ENCODE measurements around the gene RPRML.
"Not testable (repeated sequence)": the region's sequence is repeated elsewhere in the genome, so short reads cannot be mapped to it uniquely, and the experiment has no call there.

The RPRML gene

DNA sequence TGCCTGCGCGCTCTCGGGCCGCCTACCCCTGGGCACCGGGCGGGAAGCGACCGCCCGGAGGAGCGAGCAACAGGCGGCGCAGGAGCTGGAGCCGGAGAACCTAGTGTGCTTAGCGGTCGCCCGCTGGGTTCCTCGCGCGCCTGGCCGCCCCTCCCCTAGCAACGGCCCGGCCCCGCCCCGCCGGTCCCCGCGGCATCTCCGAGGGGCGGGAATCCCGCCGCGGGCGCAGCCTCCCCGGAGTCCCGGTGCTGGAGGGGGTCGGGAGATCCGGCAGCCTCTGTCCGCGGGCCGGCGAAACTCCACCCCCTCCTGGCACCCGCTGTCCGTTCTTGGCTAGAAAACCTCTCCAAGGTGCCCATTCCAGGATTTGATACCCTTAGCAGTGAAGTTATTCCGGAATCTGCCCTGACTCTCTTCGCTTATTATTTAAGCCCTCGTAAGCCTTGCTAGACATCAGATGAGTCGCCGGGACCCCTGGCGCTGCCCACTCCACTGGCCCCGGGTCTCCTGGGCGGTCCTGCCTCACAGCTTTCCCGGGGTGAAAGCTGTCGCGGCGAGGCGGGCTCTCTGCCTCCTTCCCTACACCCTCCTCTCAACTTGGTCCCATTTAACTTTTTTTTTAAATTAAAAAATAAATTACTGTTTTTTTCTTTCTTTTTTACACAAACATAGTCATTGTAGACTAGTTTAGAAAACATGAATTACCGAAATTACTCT is at the start of gene RPRML:
TSS of gene RPRML (minus strand) at position 107 of the 717 bp plus-strand sequence. CDS start 246 bp downstream, outside the sequence.
- peak; percentile 3 for DNase-seq

DNA sequence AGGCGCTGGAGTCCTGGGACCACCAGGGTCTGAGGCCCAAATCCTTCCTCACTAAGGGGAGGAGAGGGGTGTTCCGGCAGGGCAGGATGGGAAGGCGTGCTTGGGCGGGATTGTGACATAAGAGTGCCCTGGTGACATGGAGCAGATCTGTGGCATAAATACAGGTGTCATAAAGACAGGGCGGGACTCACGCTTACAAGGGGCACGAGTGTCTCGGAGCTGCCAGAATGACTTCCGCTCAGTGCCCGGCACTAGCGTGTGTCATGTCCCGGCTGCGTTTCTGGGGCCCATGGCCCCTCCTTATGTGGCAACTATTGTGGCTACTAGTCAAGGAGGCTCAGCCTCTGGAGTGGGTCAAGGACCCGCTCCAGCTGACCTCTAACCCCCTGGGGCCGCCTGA is 37.9 kb upstream of the RPRML start:
- not testable (repeated sequence) for DNase-seq

DNA sequence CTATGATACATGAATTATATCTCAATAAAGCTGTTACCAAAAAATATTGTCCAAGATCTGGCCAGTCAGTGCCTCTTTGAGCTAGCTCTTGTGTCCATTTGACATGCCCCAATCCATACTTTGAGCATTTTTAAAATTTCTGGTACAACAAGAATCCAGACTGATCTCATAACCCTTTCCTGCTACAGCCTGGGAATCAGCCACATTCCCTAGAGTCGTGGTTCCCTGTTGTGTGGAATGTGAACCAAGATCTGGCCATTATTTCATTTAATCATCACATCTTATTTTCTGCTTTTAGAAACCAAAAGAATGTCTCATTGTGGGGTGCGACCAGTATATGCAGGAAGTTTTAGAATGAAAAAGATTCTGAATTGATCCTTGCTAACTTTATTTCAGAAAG is 34.3 kb upstream of the RPRML start:
- no peak for DNase-seq

GRCh38 chr17:47012457-47012856 is 33.4 kb upstream of the RPRML start:
- no peak for DNase-seq

GRCh38 chr17:47009759-47010594 is 30.9 kb upstream of the RPRML start:
- no peak for DNase-seq

DNA sequence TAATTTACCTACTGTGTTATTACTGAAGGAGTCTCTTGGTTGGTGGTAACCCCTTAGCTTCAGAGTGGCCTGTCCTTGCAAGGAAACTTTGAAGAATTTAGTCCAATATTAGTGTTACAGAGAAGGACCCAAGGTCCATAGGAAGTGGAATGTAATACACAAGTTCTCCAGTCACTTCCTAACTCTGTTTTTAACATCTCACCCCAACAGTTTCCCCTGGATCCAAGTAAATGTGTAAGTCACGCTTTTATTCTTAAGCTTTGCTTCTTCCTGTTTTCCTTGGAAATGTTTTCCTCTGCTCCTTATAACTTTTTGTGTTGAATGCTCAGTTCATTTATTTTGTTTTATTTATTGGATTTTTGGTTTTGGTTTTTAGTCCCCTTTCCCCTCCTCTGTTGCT is 25.9 kb upstream of the RPRML start:
- no peak for DNase-seq

DNA sequence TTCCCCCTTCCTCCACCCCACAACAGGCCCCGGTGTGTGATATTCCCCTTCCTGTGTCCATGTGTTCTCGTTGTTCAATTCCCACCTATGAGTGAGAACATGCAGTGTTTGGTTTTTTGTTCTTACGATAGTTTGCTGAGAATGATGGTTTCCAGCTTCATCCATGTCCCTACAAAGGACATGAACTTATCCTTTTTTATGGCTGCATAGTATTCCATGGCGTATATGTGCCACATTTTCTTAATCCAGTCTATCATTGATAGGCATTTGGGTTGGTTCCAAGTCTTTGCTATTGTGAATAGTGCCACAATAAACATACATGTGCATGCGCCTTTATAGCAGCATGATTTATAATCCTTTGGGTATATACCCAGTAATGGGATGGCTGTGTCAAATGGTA is 24.8 kb upstream of the RPRML start:
- not testable (repeated sequence) for DNase-seq

DNA sequence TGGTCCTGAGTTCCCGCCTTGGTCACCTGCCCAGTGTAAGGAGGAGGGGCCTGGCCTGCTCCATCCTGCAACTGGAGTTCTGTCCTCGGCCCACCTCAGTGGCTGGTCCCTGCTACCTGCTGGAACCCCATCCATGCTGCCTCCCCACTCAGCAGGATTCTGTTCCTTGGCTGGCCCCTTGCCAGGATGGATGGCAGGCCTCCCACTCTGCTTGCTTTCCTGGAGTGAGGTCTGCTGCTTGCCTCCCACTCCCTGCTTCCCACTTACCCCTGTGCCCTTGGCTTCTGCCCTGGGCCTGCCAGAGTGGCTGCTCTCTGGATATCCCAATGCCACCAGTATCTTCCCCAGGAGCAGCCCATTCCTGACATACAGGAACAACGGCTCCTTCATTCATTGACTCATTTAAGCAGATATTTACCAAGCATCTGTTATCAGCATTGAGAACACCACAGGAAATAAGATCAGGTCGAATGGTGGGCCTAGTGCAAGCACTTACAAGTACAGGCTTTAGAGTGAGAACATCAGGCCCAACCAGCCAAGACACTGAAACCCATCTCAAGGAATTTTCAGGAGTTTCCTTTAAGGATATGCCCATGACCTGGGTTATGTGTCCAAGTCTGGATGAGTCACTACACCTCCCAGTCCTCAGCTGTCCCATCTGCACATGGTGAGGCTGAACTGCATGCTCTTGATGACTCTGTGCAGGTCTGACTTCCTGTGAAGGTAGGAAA is 17.0 kb upstream of the RPRML start:
- no peak for DNase-seq

DNA sequence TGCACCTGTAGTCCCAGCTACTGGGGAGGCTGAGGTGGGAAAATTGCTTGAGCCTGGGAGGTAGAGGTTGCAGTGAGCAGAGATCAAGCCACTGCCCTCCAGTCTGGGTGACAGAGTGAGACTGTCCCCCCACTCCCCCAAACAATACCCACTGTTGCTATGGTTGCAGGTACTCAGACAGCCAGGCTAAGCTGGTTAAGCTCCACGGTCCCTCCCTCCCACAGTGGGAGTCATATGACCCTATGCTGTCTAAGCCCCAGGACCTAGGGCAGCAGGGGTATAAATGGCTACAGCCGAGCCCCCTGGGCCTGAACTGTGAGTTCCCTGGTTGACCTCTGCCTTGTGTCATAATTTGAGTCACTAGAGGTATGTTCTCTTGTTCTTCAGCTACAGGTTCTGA is 15.9 kb upstream of the RPRML start:
- DNase-seq: no peak

DNA sequence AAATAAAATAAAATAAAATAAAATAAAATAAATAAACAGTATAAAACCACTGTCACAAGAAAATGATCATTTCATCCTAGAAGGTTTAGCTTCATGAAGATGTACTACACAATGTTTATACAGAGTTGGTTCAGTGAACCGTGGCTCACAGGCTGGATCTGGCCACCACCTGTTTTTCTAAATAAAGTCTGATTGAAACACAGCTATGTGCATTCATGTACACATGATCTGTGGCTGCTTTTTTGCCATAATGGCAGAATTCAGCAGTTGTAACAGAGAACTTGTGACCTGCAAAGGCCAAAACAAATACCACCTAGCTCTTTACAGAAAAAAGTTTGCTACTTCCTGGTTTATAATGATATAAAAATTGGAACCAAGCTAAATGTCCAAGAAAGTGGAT is 12.6 kb upstream of the RPRML start:
- DNase-seq: no peak

- no peak for DNase-seq
These were observed 10.8 kb upstream of the RPRML start for GRCh38 chr17:46989637-46990431.

GRCh38 chr17:46987927-46988326 is 8.9 kb upstream of the RPRML start:
- DNase-seq: not testable (repeated sequence)

DNA sequence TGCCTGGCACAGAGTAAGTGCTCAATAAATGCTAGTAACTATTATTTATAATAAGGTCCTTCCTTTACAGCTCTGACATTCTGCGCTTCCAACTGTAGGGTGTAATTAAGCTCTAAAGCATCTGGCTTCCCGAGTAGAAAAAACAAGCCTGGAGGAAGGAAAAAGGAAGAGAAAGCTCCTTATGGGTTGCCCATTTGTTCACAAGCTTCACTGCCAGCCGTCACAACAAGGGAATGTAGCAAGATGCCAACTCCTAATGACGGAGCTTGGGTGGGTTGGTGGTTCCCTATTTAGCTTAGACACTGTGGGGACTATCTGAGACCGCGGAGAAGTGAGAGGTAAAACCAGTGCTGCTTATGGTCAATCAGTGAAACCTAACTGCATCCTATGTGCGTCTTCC is 7.3 kb upstream of the RPRML start:
- no peak for DNase-seq

DNA sequence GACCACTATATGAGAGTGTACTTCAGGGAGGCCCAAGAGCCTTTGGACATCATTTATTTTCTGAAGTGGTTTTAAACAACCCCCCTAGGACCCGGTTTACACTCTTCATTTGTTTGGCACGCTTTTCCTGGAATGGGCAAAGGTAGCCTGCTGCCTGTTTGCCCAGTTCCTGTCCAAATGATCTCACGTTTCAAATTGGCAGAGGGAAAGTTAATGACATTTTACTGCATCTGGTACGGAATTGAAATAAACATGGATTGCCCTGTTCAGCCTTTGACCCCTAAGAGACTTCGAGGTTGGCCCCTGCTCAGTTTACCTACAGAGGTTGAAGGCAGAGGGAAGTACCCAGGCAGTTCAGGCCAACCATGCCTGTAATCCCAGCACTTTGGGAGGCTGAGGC is 5.8 kb upstream of the RPRML start:
- DNase-seq: no peak

GRCh38 chr17:46984341-46984740 is 5.3 kb upstream of the RPRML start:
- DNase-seq: no peak

GRCh38 chr17:46983782-46984181 is 4.7 kb upstream of the RPRML start:
- DNase-seq: no peak

DNA sequence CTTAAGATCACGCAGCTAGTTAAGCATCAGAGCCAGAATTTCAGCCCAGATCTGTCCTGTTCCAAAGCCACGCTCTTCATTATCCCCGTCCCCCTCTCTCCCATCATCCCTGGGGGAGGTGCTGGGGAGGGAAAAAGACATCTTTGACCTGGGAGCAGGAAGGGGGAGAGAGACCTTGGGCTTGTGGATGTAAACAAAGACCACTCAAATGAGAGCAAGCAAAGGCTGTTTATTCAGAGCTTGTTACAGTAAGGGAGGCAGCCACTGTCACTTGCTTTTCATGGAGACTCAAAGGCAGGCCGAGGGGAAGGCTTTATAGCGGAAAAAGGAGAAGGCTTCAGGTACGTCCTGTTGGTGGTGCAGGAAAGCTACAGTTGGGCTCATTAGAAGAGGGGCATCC is 3.5 kb upstream of the RPRML start:
- no peak for DNase-seq

- no peak for DNase-seq
These were observed 435 bp downstream of the RPRML start for GRCh38 chr17:46978489-46979146.

DNA sequence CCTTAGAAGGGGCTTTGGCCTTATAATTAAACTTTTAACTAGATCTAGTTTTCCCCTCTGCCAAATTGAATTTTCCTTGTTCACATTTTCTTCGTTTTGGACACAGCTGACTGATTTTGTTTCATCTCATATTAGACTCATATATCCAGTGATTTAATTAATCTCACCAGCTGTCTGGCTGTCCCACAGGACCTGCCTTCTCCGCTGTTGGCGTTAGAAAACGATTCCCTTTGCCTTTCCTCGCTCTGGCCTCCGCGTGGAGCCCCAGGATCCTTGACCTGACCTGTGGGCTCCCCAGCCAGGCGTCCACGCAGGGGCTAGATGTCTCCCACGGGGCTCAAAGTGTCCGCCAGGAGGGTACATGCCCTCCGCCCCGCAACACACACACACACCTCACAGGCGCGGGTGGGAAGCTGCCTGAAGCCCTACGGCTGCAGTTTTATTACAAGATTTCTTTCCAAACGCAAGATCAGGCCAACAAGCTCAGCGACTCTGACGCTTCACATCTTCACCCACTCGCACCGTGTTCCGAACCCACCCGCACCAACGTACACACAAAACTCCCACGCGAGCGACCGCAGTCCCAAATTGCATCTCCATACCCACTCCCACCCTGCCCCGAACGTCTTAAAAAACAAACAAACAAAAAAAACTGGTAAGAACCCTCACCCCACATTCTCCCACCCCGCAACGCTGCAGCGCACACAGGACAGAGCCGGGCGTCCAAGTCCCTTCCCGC is 1.1 kb downstream of the RPRML start:
- DNase-seq: no peak

DNA sequence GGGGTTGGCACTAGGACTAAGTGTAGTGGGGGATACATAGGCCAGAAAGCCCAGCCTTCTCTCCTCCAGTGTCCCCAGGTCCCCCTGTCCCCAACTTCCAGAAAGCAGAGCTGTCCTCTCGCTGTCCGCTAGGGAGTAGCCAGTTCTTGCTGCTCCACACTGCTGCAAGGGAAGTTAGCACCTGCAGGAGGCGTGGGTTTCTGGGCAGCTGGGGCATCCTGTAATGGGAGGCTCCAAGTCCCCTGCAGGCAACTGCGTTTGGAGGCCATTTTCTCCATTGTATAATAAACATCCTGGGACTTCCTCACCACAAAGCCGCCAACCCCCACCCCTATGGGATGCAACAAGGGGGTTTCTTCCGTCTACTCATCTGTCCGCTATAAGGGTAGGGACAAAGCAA is 1.7 kb downstream of the RPRML start:
- no peak for DNase-seq

- no peak for DNase-seq
These were observed 2.3 kb downstream of the RPRML start for GRCh38 chr17:46976626-46977270.
